Natural killer cell (primary cell): ENCODE data around the gene LMNTD2. TPM values are rescaled to one million over a fixed set of nuclear protein-coding genes. Genes with fewer than 3 reads are reported as not detected.

Source experiments
- ATAC-seq, 3 donors: fragments of 150-1000 bp in 2 of 3; fragments of 200-7000 bp in 1 of 3; cut with Tn5 transposase; 1 replicate in 1 of 3; 2 replicates in 2 of 3; pipeline ENCODE4 v1.10.0; 2021; ENCODE audit warnings: mild to moderate bottlenecking in 2 of 3, moderate library complexity in 2 of 3
- DNase-seq, 2 donors: peaks; one replicate each; pipeline versions ENCODE4 v3.0.0 to v3.0.0-alpha.2; 2013 to 2021; ENCODE audit warnings: mixed read lengths in 1 of 2
- H3K27ac ChIP-seq: one replicate; pipeline ENCODE4 v1.5.1; 2013; ENCODE audit warnings: mild to moderate bottlenecking, low read length
- H3K27me3 ChIP-seq: one replicate; pipeline ENCODE4 v1.6.1; 2013; ENCODE audit warnings: low read length; ENCODE audit not compliant: control insufficient read depth, insufficient read depth
- H3K36me3 ChIP-seq: one replicate; pipeline ENCODE4 v1.6.1; 2013; ENCODE audit warnings: low read length; ENCODE audit not compliant: control insufficient read depth, insufficient read depth
- H3K4me1 ChIP-seq: one replicate; pipeline ENCODE4 v1.6.1; 2013; ENCODE audit warnings: low read length; ENCODE audit not compliant: control insufficient read depth, insufficient read depth
- H3K4me3 ChIP-seq: one replicate; pipeline ENCODE4 v1.5.1; 2013; ENCODE audit warnings: low read length
- H3K9me3 ChIP-seq: one replicate; pipeline ENCODE4 v1.6.1; 2013; ENCODE audit warnings: low read length; ENCODE audit not compliant: control insufficient read depth, insufficient read depth
- H3K27ac Mint-ChIP-seq, 2 donors: one replicate each; pipeline ENCODE4 v1.8.0; 2022; ENCODE audit warnings: mild to moderate bottlenecking in 2 of 2, mixed read lengths in 2 of 2, moderate library complexity in 1 of 2
- H3K27me3 Mint-ChIP-seq, 2 donors: one replicate each; pipeline ENCODE4 v1.8.0; 2022; ENCODE audit warnings: low read depth in 2 of 2, mixed read lengths in 2 of 2
- H3K36me3 Mint-ChIP-seq: one replicate; pipeline ENCODE4 v1.8.0; 2022; ENCODE audit warnings: mixed read lengths
- H3K4me1 Mint-ChIP-seq, 2 donors: one replicate each; pipeline ENCODE4 v1.8.0; 2022; ENCODE audit warnings: mixed read lengths in 2 of 2
- H3K4me3 Mint-ChIP-seq: one replicate; pipeline ENCODE4 v1.8.0; 2022; ENCODE audit warnings: mild to moderate bottlenecking, moderate library complexity, mixed read lengths
- H3K9me3 Mint-ChIP-seq, 2 donors: one replicate each; pipeline ENCODE4 v1.8.0; 2022; ENCODE audit warnings: mixed read lengths in 2 of 2
- CTCF ChIP-seq: fragments of 200-600 bp; IDR thresholded peaks from one replicate; pipeline ENCODE4 v1.8.0; 2022; ENCODE audit warnings: antibody characterized with exemption
- WGBS: methylation state at CpG from one replicate; pipeline ENCODE4 v1.1.7; 2013; ENCODE audit warnings: missing lambda C conversion rate; ENCODE audit not compliant: insufficient coverage; 5-methylcytosine and 5-hydroxymethylcytosine counted together
- intact Hi-C: fragments of 100-400 bp; cut with micrococcal nuclease; formaldehyde crosslinking; loops from one replicate; pipeline ENCODE4 v1.14.2; 2022
- total RNA-seq, 4 donors: library from RNA; stranded (reverse); fragments of 120-200 nt in 1 of 4; gene quantifications; one replicate each; pipeline versions ENCODE4 v1.2.3 to v1.2.4, GENCODE V29; 2013 to 2022

The LMNTD2 gene
- total RNA-seq, 3 donors from 2014 or later (not counting 1 experiment from before 2014, with no cell fraction given), result 3.5 to 5.2 (median 5.0) TPM

GRCh38 chr11:607971-608659 lies 47.6 kb upstream of the LMNTD2 start:
- Histone ChIP-seq H3K27me3 (no peaks in the 10 kb centered on the region), H3K4me1 (peaks cover 5% of the 10 kb centered on the region), H3K27ac (no peak overlapping the region), H3K4me3 (no peak overlapping the region), H3K9me3 (no peaks in the 10 kb centered on the region), H3K36me3 (peaks cover 92% of the 10 kb centered on the region)
- intact Hi-C loops, result no loop called here
- DNase-seq (no peak), ATAC-seq (no peak)
- TF ChIP-seq CTCF, result no peak
- no peaks in the 10 kb centered on the region for H3K9me3 Mint-ChIP-seq
- H3K27me3 Mint-ChIP-seq, result no peaks in the 10 kb centered on the region
- peaks cover 5 to 6% of the 10 kb centered on the region in 2 donors for H3K4me1 Mint-ChIP-seq
- WGBS, result 98% methylated on average over 45 of the region's 45 CpGs
- no peaks in the 10 kb centered on the region for H3K36me3 Mint-ChIP-seq
- peak overlapping the region in 1 of 2 donors; percentile 63 for H3K27ac Mint-ChIP-seq
- H3K4me3 Mint-ChIP-seq, result no peak overlapping the region

- no peak for DNase-seq
- no peak overlapping the region for H3K4me3 ChIP-seq
- WGBS, result 94% methylated on average over 35 of the region's 35 CpGs
Measured at GRCh38 chr11:607020-607780, 46.7 kb upstream of the LMNTD2 start.

GRCh38 chr11:606245-606644 lies 45.7 kb upstream of the LMNTD2 start:
- H3K4me1 Mint-ChIP-seq, result no peaks in the 10 kb centered on the region
- no peak for ATAC-seq
- Histone ChIP-seq H3K4me3 (no peak overlapping the region), H3K27ac (no peak overlapping the region), H3K4me1 (no peaks in the 10 kb centered on the region), H3K36me3 (peaks cover 86% of the 10 kb centered on the region), H3K9me3 (no peaks in the 10 kb centered on the region), H3K27me3 (no peaks in the 10 kb centered on the region)
- no peak for TF ChIP-seq CTCF
- intact Hi-C loops, result no loop called here
- H3K4me3 Mint-ChIP-seq, result no peak overlapping the region
- 93% methylated on average over 19 of the region's 19 CpGs for WGBS
- H3K9me3 Mint-ChIP-seq, result no peaks in the 10 kb centered on the region
- H3K36me3 Mint-ChIP-seq, result no peaks in the 10 kb centered on the region
- H3K27me3 Mint-ChIP-seq, result no peaks in the 10 kb centered on the region
- no peak for DNase-seq
- H3K27ac Mint-ChIP-seq, result no peak overlapping the region

More at GRCh38 chr11:607020-607780, 46.7 kb upstream of the LMNTD2 start:
- Histone ChIP-seq H3K27ac (no peak overlapping the region), H3K9me3 (no peaks in the 10 kb centered on the region), H3K27me3 (no peaks in the 10 kb centered on the region), H3K36me3 (peaks cover 86% of the 10 kb centered on the region), H3K4me1 (no peaks in the 10 kb centered on the region)
- intact Hi-C loops, result no loop called here
- no peak for ATAC-seq
- no peaks in the 10 kb centered on the region for H3K36me3 Mint-ChIP-seq
- no peaks in the 10 kb centered on the region for H3K9me3 Mint-ChIP-seq
- no peak for TF ChIP-seq CTCF
- peaks cover 3% of the 10 kb centered on the region in 2 donors for H3K4me1 Mint-ChIP-seq
- no peak overlapping the region for H3K27ac Mint-ChIP-seq
- no peak overlapping the region for H3K4me3 Mint-ChIP-seq
- no peaks in the 10 kb centered on the region for H3K27me3 Mint-ChIP-seq
